Liver (tissue), 9 donors: ENCODE results near the gene DIDO1. TPM values are rescaled to one million over a fixed set of nuclear protein-coding genes. Genes with fewer than 3 reads are reported as not detected.

Experiments used
- DNase-seq: peaks from one replicate; pipeline ENCODE4 v3.0.0-alpha.2; 2017; ENCODE audit warnings: low spot score
- H3K27ac ChIP-seq, 2 donors: one replicate each; pipeline ENCODE4 v1.7.0; 2013; ENCODE audit warnings: inconsistent platforms in 2 of 2, low read length in 2 of 2, control low read depth in 1 of 2, low read depth in 1 of 2, mild to moderate bottlenecking in 1 of 2
- H3K27me3 ChIP-seq, 4 donors: one replicate each; pipeline versions ENCODE4 v1.6.1 to v1.7.0; 2013; ENCODE audit warnings: low read length in 3 of 4, inconsistent platforms in 1 of 4, mild to moderate bottlenecking in 1 of 4, moderate library complexity in 1 of 4; ENCODE audit not compliant: control insufficient read depth in 4 of 4, insufficient read depth in 4 of 4
- H3K36me3 ChIP-seq, 4 donors: one replicate each; pipeline versions ENCODE4 v1.6.1 to v1.7.0; 2013; ENCODE audit warnings: low read length in 3 of 4, mild to moderate bottlenecking in 3 of 4, low read depth in 1 of 4, moderate library complexity in 1 of 4; ENCODE audit not compliant: control insufficient read depth in 4 of 4, insufficient read depth in 3 of 4
- H3K4me1 ChIP-seq, 4 donors: one replicate each; pipeline versions ENCODE4 v1.6.1 to v1.7.0; 2013; ENCODE audit warnings: low read length in 3 of 4, mild to moderate bottlenecking in 3 of 4, moderate library complexity in 1 of 4; ENCODE audit not compliant: control insufficient read depth in 4 of 4, insufficient read depth in 4 of 4
- H3K4me3 ChIP-seq, 3 donors: one replicate each; pipeline versions ENCODE4 v1.6.1 to v1.7.0; 2013; ENCODE audit warnings: low read length in 3 of 3, control low read depth in 1 of 3, low read depth in 1 of 3, mild to moderate bottlenecking in 1 of 3
- H3K9ac ChIP-seq, 2 donors: one replicate each; pipeline ENCODE4 v1.7.0; 2013; ENCODE audit warnings: low read length in 2 of 2, mild to moderate bottlenecking in 2 of 2, moderate library complexity in 2 of 2, control low read depth in 1 of 2, low read depth in 1 of 2
- H3K9me3 ChIP-seq, 4 donors: one replicate each; pipeline versions ENCODE4 v1.6.1 to v1.7.0; 2013; ENCODE audit warnings: low read length in 3 of 4; ENCODE audit not compliant: control insufficient read depth in 4 of 4
- EGR1 ChIP-seq, 2 donors: IDR thresholded peaks; 2 replicates each; pipeline ENCODE4 v1.6.1; 2016 to 2018; ENCODE audit warnings: antibody characterized with exemption in 2 of 2, low read depth in 2 of 2
- FOXA1 ChIP-seq: IDR thresholded peaks from 2 replicates; pipeline ENCODE4 v1.6.1; 2016; ENCODE audit warnings: antibody characterized with exemption
- FOXA2 ChIP-seq: IDR thresholded peaks from 2 replicates; pipeline ENCODE4 v1.6.1; 2016; ENCODE audit warnings: antibody characterized with exemption
- GABPA ChIP-seq, 2 donors: IDR thresholded peaks in 1 of 2; conservative IDR thresholded peaks in 1 of 2; 2 replicates each; pipeline ENCODE4 v1.6.1; 2016; ENCODE audit warnings: antibody characterized with exemption in 2 of 2, mild to moderate bottlenecking in 1 of 2, moderate library complexity in 1 of 2
- HNF4A ChIP-seq, 2 donors: conservative IDR thresholded peaks; 2 replicates each; pipeline ENCODE4 v1.6.1; 2016; ENCODE audit warnings: antibody characterized with exemption in 2 of 2, mild to moderate bottlenecking in 2 of 2
- HNF4G ChIP-seq: IDR thresholded peaks from 2 replicates; pipeline ENCODE4 v1.6.1; 2016; ENCODE audit warnings: antibody characterized with exemption
- JUND ChIP-seq, 2 donors: IDR thresholded peaks; 2 replicates each; pipeline ENCODE4 v1.6.1; 2016; ENCODE audit warnings: antibody characterized with exemption in 2 of 2
- NR2F2 ChIP-seq: IDR thresholded peaks from 2 replicates; pipeline ENCODE4 v1.6.1; 2016; ENCODE audit warnings: antibody characterized with exemption
- RXRA ChIP-seq, 2 donors: IDR thresholded peaks; 2 replicates each; pipeline ENCODE4 v1.6.1; 2017 to 2018; ENCODE audit warnings: antibody characterized with exemption in 2 of 2, mild to moderate bottlenecking in 1 of 2
- SP1 ChIP-seq: IDR thresholded peaks from 2 replicates; pipeline ENCODE4 v1.6.1; 2018; ENCODE audit warnings: antibody characterized with exemption, mild to moderate bottlenecking
- TAF1 ChIP-seq: conservative IDR thresholded peaks from 2 replicates; pipeline ENCODE4 v1.6.1; 2016; ENCODE audit warnings: antibody characterized with exemption, mild to moderate bottlenecking
- YY1 ChIP-seq: IDR thresholded peaks from 2 replicates; pipeline ENCODE4 v1.6.1; 2016; ENCODE audit warnings: antibody characterized with exemption, mild to moderate bottlenecking
- WGBS: extraction: QIAGEN DNeasy Blood & Tissue Kit; methylation state at CpG from one replicate; pipeline ENCODE4 v1.1.7; 2013; 5-methylcytosine and 5-hydroxymethylcytosine counted together
- polyA plus RNA-seq, 2 donors: library from polyadenylated mRNA; stranded (reverse) in 1 of 2; unstranded in 1 of 2; fragments of 200-250 nt in 1 of 2; fragments of >200 nt in 1 of 2; fragmentation: Nextera tagmentation in 1 of 2; extraction: Ambion mirVana in 1 of 2; gene quantifications; one replicate each; pipeline versions ENCODE4 v1.2.1 to v1.2.3, GENCODE V29; 2013 to 2015
- total RNA-seq, 2 donors: library from RNA; depleted of rRNA; stranded (reverse); fragments of >200 nt; gene quantifications; one replicate each; pipeline ENCODE4 v1.2.3, GENCODE V29; 2014
- TF ChIP-seq, protein P1 (sequence below): IDR thresholded peaks from 2 replicates; pipeline ENCODE4 v1.6.1; 2016; ENCODE audit warnings: antibody characterized with exemption
- TF ChIP-seq, protein P2 (sequence below): IDR thresholded peaks from 2 replicates; pipeline ENCODE4 v1.6.1; 2016; ENCODE audit warnings: antibody characterized with exemption
- TF ChIP-seq, protein P3 (sequence below): IDR thresholded peaks from 2 replicates; pipeline ENCODE4 v1.6.1; 2016; ENCODE audit warnings: antibody characterized with exemption
- TF ChIP-seq, protein P4 (sequence below): fragments of 150-350 bp; IDR thresholded peaks from 2 replicates; pipeline ENCODE4 v1.5.1; 2017; ENCODE audit warnings: improper control_type of control experiment, low read depth, low read length; ENCODE audit not compliant: missing input control
- donor health status: healthy.
- donor health status: healthy.
- donor health status: healthy.
- donor health status: healthy.
- donor health status: healthy.

The DIDO1 gene
- total and polyA plus RNA-seq, 4 donors: 10.1 to 43.1 (median 17.4) TPM

DNA sequence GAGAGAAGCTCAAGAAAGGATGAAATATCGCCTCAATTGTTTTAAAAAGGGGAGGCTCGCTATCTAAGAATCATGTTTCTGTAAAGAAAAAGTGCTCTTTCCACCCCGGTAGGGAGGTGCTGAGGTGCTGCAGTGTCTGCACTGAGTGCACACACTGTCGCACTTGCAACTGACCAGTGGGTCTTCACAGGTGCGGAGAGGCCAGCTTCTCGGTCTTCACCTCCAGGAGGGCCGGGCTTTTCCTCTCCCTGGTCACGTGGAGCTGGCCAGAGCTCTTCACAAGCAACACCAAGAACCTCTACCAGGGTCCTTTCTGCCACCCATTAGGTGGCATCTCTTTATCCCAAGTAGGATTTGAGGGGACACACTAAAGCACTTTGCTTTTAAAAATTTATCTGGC, 36.9 kb downstream of the DIDO1 start:
- peaks cover 16 to 57% (median 45%) of the 10 kb centered on the region in 4 donors for H3K36me3 ChIP-seq
- H3K27me3 ChIP-seq: no peaks in the 10 kb centered on the region
- no peak overlapping the region for H3K4me3 ChIP-seq
- no peaks in the 10 kb centered on the region for H3K9me3 ChIP-seq
- peaks cover 2 to 32% (median 25%) of the 10 kb centered on the region in 4 donors for H3K4me1 ChIP-seq
- no peak for DNase-seq
- H3K9ac ChIP-seq: no peak overlapping the region
- TF ChIP-seq FOXA2: no peak
- no peak for TF ChIP-seq NR2F2
- no peak for TF ChIP-seq GABPA (IDR thresholded peaks at IDR 0.05 in 1 of 2, conservative IDR thresholded peaks at IDR 0.05 in 1 of 2)
- no peak for TF ChIP-seq RXRA (IDR thresholded peaks at IDR 0.05)
- no peak for TF ChIP-seq HNF4G
- no peak for TF ChIP-seq JUND (IDR thresholded peaks at IDR 0.05)
- TF ChIP-seq SP1: no peak
- no peak for TF ChIP-seq HNF4A (conservative IDR thresholded peaks at IDR 0.05)
- TF ChIP-seq EGR1 (IDR thresholded peaks at IDR 0.05; ENCODE audit: low read depth in 2 of 2): no peak
- TF ChIP-seq, protein P1, sequence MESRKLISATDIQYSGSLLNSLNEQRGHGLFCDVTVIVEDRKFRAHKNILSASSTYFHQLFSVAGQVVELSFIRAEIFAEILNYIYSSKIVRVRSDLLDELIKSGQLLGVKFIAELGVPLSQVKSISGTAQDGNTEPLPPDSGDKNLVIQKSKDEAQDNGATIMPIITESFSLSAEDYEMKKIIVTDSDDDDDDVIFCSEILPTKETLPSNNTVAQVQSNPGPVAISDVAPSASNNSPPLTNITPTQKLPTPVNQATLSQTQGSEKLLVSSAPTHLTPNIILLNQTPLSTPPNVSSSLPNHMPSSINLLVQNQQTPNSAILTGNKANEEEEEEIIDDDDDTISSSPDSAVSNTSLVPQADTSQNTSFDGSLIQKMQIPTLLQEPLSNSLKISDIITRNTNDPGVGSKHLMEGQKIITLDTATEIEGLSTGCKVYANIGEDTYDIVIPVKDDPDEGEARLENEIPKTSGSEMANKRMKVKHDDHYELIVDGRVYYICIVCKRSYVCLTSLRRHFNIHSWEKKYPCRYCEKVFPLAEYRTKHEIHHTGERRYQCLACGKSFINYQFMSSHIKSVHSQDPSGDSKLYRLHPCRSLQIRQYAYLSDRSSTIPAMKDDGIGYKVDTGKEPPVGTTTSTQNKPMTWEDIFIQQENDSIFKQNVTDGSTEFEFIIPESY: no peak
- TF ChIP-seq, protein P2, sequence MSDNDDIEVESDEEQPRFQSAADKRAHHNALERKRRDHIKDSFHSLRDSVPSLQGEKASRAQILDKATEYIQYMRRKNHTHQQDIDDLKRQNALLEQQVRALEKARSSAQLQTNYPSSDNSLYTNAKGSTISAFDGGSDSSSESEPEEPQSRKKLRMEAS: no peak
- TF ChIP-seq YY1: no peak
- TF ChIP-seq, protein P3, sequence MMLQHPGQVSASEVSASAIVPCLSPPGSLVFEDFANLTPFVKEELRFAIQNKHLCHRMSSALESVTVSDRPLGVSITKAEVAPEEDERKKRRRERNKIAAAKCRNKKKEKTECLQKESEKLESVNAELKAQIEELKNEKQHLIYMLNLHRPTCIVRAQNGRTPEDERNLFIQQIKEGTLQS: no peak
- TF ChIP-seq, protein P4, sequence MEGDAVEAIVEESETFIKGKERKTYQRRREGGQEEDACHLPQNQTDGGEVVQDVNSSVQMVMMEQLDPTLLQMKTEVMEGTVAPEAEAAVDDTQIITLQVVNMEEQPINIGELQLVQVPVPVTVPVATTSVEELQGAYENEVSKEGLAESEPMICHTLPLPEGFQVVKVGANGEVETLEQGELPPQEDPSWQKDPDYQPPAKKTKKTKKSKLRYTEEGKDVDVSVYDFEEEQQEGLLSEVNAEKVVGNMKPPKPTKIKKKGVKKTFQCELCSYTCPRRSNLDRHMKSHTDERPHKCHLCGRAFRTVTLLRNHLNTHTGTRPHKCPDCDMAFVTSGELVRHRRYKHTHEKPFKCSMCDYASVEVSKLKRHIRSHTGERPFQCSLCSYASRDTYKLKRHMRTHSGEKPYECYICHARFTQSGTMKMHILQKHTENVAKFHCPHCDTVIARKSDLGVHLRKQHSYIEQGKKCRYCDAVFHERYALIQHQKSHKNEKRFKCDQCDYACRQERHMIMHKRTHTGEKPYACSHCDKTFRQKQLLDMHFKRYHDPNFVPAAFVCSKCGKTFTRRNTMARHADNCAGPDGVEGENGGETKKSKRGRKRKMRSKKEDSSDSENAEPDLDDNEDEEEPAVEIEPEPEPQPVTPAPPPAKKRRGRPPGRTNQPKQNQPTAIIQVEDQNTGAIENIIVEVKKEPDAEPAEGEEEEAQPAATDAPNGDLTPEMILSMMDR: no peak
- 91% methylated on average over 8 of the region's 8 CpGs for WGBS
- no peak overlapping the region for H3K27ac ChIP-seq

DNA sequence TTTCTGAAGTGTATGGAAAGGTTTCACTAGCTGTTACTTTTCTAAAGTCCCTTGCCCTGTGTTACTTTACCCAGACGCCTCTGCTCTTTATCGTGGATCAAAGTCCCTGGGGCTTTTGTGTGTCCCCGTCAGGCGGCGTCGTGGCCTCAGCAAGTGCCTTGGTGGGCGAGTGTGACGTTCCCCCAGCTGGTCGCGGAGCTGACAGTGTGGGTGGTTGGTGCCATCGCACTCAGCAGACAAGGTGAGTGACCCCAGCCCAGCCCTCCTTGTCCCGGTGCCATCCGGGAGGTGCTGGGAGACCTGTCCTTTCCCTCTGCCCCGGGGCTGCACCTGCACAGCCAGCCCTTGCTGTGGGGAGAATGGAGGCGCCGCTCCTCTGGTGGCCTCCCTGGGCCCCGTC, 37.4 kb downstream of the DIDO1 start:
- no peak for DNase-seq
- 48% methylated on average over 17 of the region's 17 CpGs for WGBS
- TF ChIP-seq HNF4A (conservative IDR thresholded peaks at IDR 0.05) (peak; percentile 32 to 63), FOXA1 (no peak), RXRA (IDR thresholded peaks at IDR 0.05) (no peak)
- H3K27ac ChIP-seq: no peak overlapping the region
- H3K4me1 ChIP-seq: peaks cover 2 to 32% (median 25%) of the 10 kb centered on the region in 4 donors
- H3K9ac ChIP-seq: no peak overlapping the region
- no peaks in the 10 kb centered on the region for H3K9me3 ChIP-seq
- peaks cover 16 to 52% (median 40%) of the 10 kb centered on the region in 4 donors for H3K36me3 ChIP-seq
- no peaks in the 10 kb centered on the region for H3K27me3 ChIP-seq
- H3K4me3 ChIP-seq: no peak overlapping the region

DNA sequence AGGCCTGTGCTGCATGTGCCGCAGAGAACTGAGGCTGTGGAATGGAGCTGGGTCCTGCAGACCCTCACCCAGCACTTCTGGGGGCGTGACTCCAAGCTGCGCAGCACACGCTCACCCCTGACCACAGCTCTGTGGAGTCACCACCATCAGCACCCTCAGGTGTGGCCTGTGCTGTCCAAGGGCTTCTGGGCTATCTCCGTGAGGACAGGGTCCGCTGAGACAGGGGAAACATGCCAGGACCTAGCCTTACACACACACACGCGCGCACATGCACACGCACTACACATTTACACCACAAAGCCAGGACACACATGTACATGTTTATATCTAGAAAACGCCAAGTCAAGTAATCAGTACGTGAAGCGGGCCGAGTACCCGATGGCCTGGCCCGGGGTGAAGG, 37.9 kb downstream of the DIDO1 start:
- peaks cover 12 to 47% (median 35%) of the 10 kb centered on the region in 4 donors for H3K36me3 ChIP-seq
- DNase-seq: no peak
- H3K4me3 ChIP-seq: no peak overlapping the region
- H3K4me1 ChIP-seq: peaks cover 2 to 32% (median 25%) of the 10 kb centered on the region in 4 donors
- H3K9me3 ChIP-seq: no peaks in the 10 kb centered on the region
- H3K27ac ChIP-seq: no peak overlapping the region
- no peaks in the 10 kb centered on the region for H3K27me3 ChIP-seq
- 91% methylated on average over 16 of the region's 16 CpGs for WGBS
- H3K9ac ChIP-seq: no peak overlapping the region
- no peak for TF ChIP-seq RXRA (IDR thresholded peaks at IDR 0.05)
- TF ChIP-seq, protein P1: no peak
- no peak for TF ChIP-seq JUND (IDR thresholded peaks at IDR 0.05)
- TF ChIP-seq HNF4G: no peak
- TF ChIP-seq, protein P4: no peak
- TF ChIP-seq, protein P3: no peak
- TF ChIP-seq TAF1: no peak
